ENCODE measurements around the gene PDZD11.
A peak's percentile ranks its signal among the peaks of the same experiment; 100 is the strongest.
"Not testable (repeated sequence)": the region's sequence is repeated elsewhere in the genome, so short reads cannot be mapped to it uniquely, and the experiment has no call there.

PDZD11 gene

DNA sequence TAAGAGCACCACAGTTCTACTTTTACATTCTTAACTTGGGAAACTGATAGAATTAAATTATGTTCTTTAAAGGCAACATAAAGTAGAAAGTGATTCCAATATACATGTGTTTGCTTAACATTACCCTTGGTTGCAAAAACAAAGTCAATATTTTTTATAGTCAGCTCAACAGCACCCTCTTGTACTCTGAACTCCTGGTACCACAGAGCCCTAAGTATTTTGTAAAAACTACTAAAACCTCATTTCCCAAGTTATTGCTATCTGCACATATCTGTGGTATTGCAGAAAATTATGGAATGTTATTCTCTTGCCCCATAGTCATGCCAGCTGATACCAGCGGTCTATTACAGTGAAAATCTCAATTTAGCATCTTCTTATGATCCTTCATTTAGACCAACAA lies 3.1 kb upstream of the PDZD11 start:
- Histone ChIP-seq H3K27ac (no peak overlapping the region), H3K9me3 (ENCODE audit: severe bottlenecking) (no peaks in the 10 kb centered on the region), H3K4me3 (ENCODE audit: low read depth, low read length) (no peak overlapping the region), H3K27me3 (ENCODE audit: insufficient read depth, low read depth, severe bottlenecking) (peaks cover 6% of the 10 kb centered on the region), H3K36me3 (peaks cover 19% of the 10 kb centered on the region)
- DNase-seq: no peak
- no peak for TF ChIP-seq CTCF (IDR thresholded peaks at IDR 0.05; ENCODE audit: low read depth, low read length)

- Histone ChIP-seq H3K27ac (no peak overlapping the region; the same call in 1 of the 2 replicates), H3K27me3 (ENCODE audit: insufficient read depth, low read depth, severe bottlenecking) (peaks cover 6% of the 10 kb centered on the region), H3K9me3 (ENCODE audit: severe bottlenecking) (no peaks in the 10 kb centered on the region), H3K4me3 (ENCODE audit: low read depth, low read length) (peak overlapping the region; percentile 67), H3K36me3 (peaks cover 16% of the 10 kb centered on the region)
- no peak for TF ChIP-seq CTCF (IDR thresholded peaks at IDR 0.05; ENCODE audit: low read depth, low read length)
- no peak for DNase-seq
Measured at GRCh38 chrX:70289168-70289792, 447 bp downstream of the PDZD11 start.

- H3K27me3 ChIP-seq (ENCODE audit: insufficient read depth, low read depth, severe bottlenecking): no peaks in the 10 kb centered on the region
- no peak for DNase-seq
Measured at GRCh38 chrX:70281951-70282350, 7.8 kb downstream of the PDZD11 start, which contains the start of gene RAB41. Gene RAB41, plus strand, starts transcription at chrX:70282172. Its CDS starts 46 bp downstream, at chrX:70282218.

DNA sequence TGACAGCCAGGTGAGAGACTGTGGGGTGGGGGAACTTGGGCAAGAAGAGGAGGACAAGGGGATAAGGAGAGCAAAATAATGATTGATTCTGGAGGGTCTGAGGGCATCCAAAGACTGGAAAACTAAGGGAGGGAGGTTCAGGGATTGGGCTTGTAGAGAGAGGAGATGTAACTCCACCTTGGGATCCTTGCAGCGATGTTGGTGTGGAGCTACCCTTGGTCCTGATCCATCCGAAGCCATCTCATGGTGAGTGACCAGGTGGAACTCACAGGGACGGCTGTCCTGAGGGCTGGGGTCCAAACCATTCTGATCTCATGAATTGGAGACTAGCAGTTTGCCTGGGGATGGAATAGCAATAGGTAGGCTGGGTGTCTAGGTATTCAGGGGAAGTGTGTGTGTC lies 9.2 kb downstream of the PDZD11 start:
- Histone ChIP-seq H3K27me3 (ENCODE audit: insufficient read depth, low read depth, severe bottlenecking) (no peaks in the 10 kb centered on the region), H3K9me3 (ENCODE audit: severe bottlenecking) (peaks cover 2% of the 10 kb centered on the region), H3K4me3 (ENCODE audit: low read depth, low read length) (no peak overlapping the region), H3K36me3 (no peaks in the 10 kb centered on the region; the same call in 1 of the 2 replicates), H3K27ac (no peak overlapping the region)
- no peak for DNase-seq
- TF ChIP-seq CTCF (IDR thresholded peaks at IDR 0.05; ENCODE audit: low read depth, low read length): no peak

More at GRCh38 chrX:70281951-70282350, 7.8 kb downstream of the PDZD11 start, which contains the start of gene RAB41:
- H3K36me3 ChIP-seq: peaks cover 3% of the 10 kb centered on the region; the same call in 1 of the 2 replicates
- peaks cover 2% of the 10 kb centered on the region for H3K9me3 ChIP-seq (ENCODE audit: severe bottlenecking)
- no peak within 1 kb of the TSS for H3K4me3 ChIP-seq (ENCODE audit: low read depth, low read length)
- H3K27ac ChIP-seq: no peak within 1 kb of the TSS
- no peak for TF ChIP-seq CTCF (IDR thresholded peaks at IDR 0.05; ENCODE audit: low read depth, low read length)

DNA sequence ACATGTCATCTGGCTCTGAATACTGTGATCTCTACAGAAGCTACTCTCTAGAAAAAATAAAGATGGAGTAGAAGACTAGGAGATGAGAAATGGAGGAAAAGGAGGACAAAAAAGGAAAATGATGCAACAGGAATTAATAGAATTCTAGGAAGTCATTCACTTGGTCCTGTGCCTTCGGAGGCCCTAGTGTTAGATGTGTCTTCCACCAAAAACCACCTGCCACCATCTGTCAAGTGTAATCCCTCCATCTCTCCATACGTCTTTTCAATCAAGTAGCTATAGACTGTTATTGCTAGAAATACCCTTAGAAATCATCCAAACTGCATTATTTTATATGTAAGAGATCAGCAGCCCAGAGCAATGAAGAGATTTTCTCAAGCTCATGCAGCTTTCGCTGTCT lies 10.6 kb downstream of the PDZD11 start:
- DNase-seq: no peak
- Histone ChIP-seq H3K27me3 (ENCODE audit: insufficient read depth, low read depth, severe bottlenecking) (no peaks in the 10 kb centered on the region), H3K9me3 (ENCODE audit: severe bottlenecking) (peaks cover 2% of the 10 kb centered on the region), H3K4me3 (ENCODE audit: low read depth, low read length) (no peak overlapping the region), H3K36me3 (no peaks in the 10 kb centered on the region; the same call in 1 of the 2 replicates), H3K27ac (no peak overlapping the region)
- TF ChIP-seq CTCF (IDR thresholded peaks at IDR 0.05; ENCODE audit: low read depth, low read length): no peak

DNA sequence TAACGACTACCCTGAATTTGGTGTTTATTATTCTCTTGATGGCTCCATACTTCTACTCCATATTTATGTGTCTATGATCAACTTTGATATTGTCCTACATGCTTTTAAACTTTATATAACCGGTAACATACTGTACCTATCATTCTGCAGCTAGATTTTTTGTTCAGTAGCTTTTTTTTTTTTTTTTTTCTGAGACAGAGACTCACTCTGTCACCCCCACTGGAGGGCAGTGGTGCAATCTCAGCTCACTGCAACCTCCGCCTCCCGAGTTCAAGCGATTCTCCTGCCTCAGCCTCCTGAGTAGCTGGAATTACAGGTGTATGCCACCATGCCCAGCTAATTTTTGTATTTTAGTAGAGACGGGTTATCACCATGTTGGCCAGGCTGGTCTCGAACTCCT lies 15.7 kb downstream of the PDZD11 start:
- not testable (repeated sequence) for H3K9me3 ChIP-seq (ENCODE audit: severe bottlenecking); H3K27ac ChIP-seq; DNase-seq; H3K4me3 ChIP-seq (ENCODE audit: low read depth, low read length); H3K27me3 ChIP-seq (ENCODE audit: insufficient read depth, low read depth, severe bottlenecking); H3K36me3 ChIP-seq
